Gastrocnemius medialis (tissue), 4 donors: ENCODE results near the gene ZNF195. TPM values are rescaled to one million over a fixed set of nuclear protein-coding genes. Genes with fewer than 3 reads are reported as not detected.

ENCODE experiments used
- ATAC-seq, 2 donors: fragments of 150-250 bp; one replicate each; pipeline ENCODE4 v1.9.1; 2016
- DNase-seq, 2 donors: peaks; one replicate each; pipeline ENCODE4 v3.0.0-alpha.2; 2019
- H3K27ac ChIP-seq, 4 donors: fragments of 200-600 bp; sonication (generic); 1 replicate in 1 of 4; 2 replicates in 3 of 4; pipeline ENCODE4 v1.5.1; 2016 to 2018; ENCODE audit warnings: mild to moderate bottlenecking in 2 of 4, moderate library complexity in 1 of 4
- H3K27me3 ChIP-seq, 3 donors: fragments of 200-600 bp; sonication (generic) in 2 of 3; 1 replicate in 1 of 3; 2 replicates in 2 of 3; pipeline versions ENCODE4 v1.5.1 to v1.6.0; 2016 to 2019; ENCODE audit warnings: mild to moderate bottlenecking in 1 of 3, moderate library complexity in 1 of 3
- H3K36me3 ChIP-seq, 2 donors: fragments of 200-600 bp; sonication (generic) in 1 of 2; one replicate each; pipeline ENCODE4 v1.5.1; 2017 to 2018
- H3K4me1 ChIP-seq, 2 donors: fragments of 200-600 bp; sonication (generic) in 1 of 2; one replicate each; pipeline ENCODE4 v1.5.1; 2016 to 2017; ENCODE audit warnings: mild to moderate bottlenecking in 2 of 2
- H3K4me3 ChIP-seq, 4 donors: fragments of 200-600 bp; sonication (generic) in 3 of 4; 1 replicate in 1 of 4; 2 replicates in 3 of 4; pipeline ENCODE4 v1.5.1; 2016 to 2019; ENCODE audit warnings: mild to moderate bottlenecking in 2 of 4
- H3K9me3 ChIP-seq, 3 donors: fragments of 200-600 bp; sonication (generic) in 2 of 3; 1 replicate in 1 of 3; 2 replicates in 2 of 3; pipeline ENCODE4 v1.5.1; 2016 to 2019
- POLR2A ChIP-seq, 2 donors: fragments of 450-650 bp; IDR thresholded peaks; one replicate each; pipeline ENCODE4 v1.6.1; 2017; ENCODE audit warnings: antibody characterized with exemption in 2 of 2, mild to moderate bottlenecking in 2 of 2, moderate library complexity in 2 of 2
- in situ Hi-C, 4 donors: fragments of 200-750 bp; cut with MboI; loops; one replicate each; pipeline versions ENCODE4 v1.15.0 to v1.8.0; 2017; ENCODE audit warnings: low sequenced_read_pairs in 4 of 4
- intact Hi-C: fragments of 100-400 bp; cut with DNase I; formaldehyde crosslinking; loops from one replicate; pipeline ENCODE4 v1.15.1; 2023; ENCODE audit warnings: low total_unique reads
- total RNA-seq, 4 donors: library from RNA; depleted of rRNA; stranded (reverse); fragments of >200 nt; gene quantifications; one replicate each; pipeline versions ENCODE4 v1.1.0 to v1.2.3, GENCODE V29; 2016
- TF ChIP-seq, protein P1 (sequence below), 5 experiments: fragments of 450-650 bp in 3 of 5; fragments of 200-600 bp in 2 of 5; sonication (generic) in 2 of 5; IDR thresholded peaks in 4 of 5; conservative IDR thresholded peaks in 1 of 5; 1 replicate in 4 of 5; 2 replicates in 1 of 5; pipeline ENCODE4 v1.5.1; 2016 to 2019; ENCODE audit warnings: antibody characterized with exemption in 5 of 5, mild to moderate bottlenecking in 3 of 5, moderate library complexity in 3 of 5

Gene ZNF195
- total RNA-seq, 4 donors from 2014 or later: 4.8 to 23.4 (median 8.3) TPM

DNA sequence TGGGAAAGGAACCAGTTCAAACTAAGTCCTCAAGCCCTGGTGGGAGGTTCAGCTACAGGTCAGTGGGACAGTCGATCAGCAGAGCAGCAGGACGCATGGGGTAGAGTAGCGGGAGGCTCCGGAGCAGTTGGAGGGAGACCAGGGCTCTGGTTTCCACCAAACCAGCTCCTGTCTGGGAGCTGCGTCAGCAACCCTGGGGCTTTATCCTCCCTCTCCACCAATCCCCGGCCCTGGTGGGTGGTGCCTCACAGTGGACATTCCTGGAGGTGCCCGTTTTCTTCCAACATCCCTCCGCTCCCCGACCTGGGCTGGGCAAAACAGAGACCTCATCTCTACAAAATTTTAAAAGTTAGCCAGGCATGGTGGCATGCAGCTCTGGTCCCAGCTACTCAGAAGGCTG, 32.4 kb downstream of the ZNF195 start:
- peaks cover 0 to 6% (median 0%) of the 10 kb centered on the region in 3 donors for H3K9me3 ChIP-seq
- H3K4me1 ChIP-seq: no peaks in the 10 kb centered on the region
- H3K36me3 ChIP-seq: no peaks in the 10 kb centered on the region
- in situ Hi-C loops: no loop called here
- DNase-seq: no peak
- intact Hi-C loops: no loop called here
- no peak for TF ChIP-seq POLR2A (IDR thresholded peaks at IDR 0.05)
- no peak overlapping the region for H3K27ac ChIP-seq
- no peak for ATAC-seq
- no peak overlapping the region for H3K4me3 ChIP-seq
- peaks cover 0 to 3% (median 0%) of the 10 kb centered on the region in 3 donors for H3K27me3 ChIP-seq

DNA sequence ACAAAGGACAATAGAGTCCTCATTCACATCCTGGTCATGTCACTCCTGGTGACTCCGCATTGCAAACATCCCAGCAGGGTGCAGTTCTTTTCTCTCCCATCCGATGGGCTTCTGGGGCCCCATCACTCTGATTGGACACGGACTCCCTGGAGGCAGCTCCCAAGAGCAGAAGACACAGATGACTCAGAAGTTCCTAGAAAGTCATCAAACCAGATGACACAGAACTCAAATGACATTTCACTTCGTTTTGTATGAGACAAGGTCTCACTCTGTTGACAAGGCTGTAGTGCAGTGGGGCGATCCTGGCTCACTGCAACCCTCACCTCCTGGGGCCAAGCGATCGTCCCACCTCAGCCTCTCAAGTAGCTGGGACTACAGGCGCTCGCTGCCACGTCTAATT, 33.2 kb downstream of the ZNF195 start:
- no peaks in the 10 kb centered on the region for H3K36me3 ChIP-seq
- in situ Hi-C loops: no loop called here
- intact Hi-C loops: no loop called here
- DNase-seq (no peak), ATAC-seq (no peak)
- H3K4me3 ChIP-seq: no peak overlapping the region
- H3K9me3 ChIP-seq: peaks cover 0 to 6% (median 0%) of the 10 kb centered on the region in 3 donors
- H3K27ac ChIP-seq: no peak overlapping the region
- no peaks in the 10 kb centered on the region for H3K4me1 ChIP-seq
- no peak for TF ChIP-seq POLR2A (IDR thresholded peaks at IDR 0.05)
- TF ChIP-seq, protein P1, sequence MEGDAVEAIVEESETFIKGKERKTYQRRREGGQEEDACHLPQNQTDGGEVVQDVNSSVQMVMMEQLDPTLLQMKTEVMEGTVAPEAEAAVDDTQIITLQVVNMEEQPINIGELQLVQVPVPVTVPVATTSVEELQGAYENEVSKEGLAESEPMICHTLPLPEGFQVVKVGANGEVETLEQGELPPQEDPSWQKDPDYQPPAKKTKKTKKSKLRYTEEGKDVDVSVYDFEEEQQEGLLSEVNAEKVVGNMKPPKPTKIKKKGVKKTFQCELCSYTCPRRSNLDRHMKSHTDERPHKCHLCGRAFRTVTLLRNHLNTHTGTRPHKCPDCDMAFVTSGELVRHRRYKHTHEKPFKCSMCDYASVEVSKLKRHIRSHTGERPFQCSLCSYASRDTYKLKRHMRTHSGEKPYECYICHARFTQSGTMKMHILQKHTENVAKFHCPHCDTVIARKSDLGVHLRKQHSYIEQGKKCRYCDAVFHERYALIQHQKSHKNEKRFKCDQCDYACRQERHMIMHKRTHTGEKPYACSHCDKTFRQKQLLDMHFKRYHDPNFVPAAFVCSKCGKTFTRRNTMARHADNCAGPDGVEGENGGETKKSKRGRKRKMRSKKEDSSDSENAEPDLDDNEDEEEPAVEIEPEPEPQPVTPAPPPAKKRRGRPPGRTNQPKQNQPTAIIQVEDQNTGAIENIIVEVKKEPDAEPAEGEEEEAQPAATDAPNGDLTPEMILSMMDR (IDR thresholded peaks at IDR 0.05 in 4 of 5, conservative IDR thresholded peaks at IDR 0.05 in 1 of 5): no peak
- H3K27me3 ChIP-seq: peaks cover 0 to 4% (median 3%) of the 10 kb centered on the region in 3 donors

DNA sequence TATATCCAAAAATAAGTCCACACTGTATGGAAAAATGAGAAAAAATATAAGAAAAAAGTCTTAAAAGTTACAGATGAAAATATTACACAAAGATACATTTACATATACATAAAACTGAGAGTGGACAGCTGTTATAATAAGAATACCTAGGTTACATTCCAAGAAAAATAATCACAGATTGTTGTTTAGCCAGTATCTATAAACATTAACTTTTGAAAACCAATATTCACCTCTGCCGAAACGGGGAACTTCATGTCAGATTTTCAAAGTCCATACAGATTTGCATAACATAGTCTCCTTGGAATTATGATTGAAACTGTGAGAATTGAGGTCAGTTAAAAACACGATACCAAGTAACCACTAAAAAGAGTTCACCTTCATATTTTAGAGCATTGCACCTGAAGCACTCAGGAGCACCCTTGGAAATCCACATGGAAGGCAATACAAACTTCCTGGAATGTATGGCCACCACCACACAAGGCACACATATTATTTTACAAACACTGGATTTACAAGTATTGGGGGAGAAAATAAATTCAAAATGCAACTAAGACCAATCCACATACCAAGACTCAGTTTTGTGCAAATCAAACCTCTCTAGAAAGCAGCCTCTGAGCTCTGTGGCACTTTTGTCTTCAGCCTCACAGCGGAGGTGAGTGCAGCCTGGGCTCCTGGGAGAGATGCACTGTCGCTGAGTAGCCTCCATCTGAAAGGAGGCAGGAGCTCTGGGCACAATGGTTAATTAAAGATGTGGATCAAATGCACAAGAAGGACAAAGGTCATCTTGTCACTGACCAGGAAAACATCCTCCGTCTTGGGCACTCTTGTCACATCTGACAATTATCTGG, 34.4 kb downstream of the ZNF195 start:
- H3K9me3 ChIP-seq: peaks cover 0 to 6% (median 0%) of the 10 kb centered on the region in 3 donors
- peaks cover 0 to 5% (median 3%) of the 10 kb centered on the region in 3 donors for H3K27me3 ChIP-seq
- intact Hi-C loops (no loop called here), in situ Hi-C loops (no loop called here)
- no peak overlapping the region for H3K27ac ChIP-seq
- H3K36me3 ChIP-seq: no peaks in the 10 kb centered on the region
- DNase-seq (no peak), ATAC-seq (no peak)
- H3K4me3 ChIP-seq: no peak overlapping the region
- H3K4me1 ChIP-seq: no peaks in the 10 kb centered on the region
- TF ChIP-seq, protein P1 (IDR thresholded peaks at IDR 0.05 in 4 of 5, conservative IDR thresholded peaks at IDR 0.05 in 1 of 5): no peak
- no peak for TF ChIP-seq POLR2A (IDR thresholded peaks at IDR 0.05)

DNA sequence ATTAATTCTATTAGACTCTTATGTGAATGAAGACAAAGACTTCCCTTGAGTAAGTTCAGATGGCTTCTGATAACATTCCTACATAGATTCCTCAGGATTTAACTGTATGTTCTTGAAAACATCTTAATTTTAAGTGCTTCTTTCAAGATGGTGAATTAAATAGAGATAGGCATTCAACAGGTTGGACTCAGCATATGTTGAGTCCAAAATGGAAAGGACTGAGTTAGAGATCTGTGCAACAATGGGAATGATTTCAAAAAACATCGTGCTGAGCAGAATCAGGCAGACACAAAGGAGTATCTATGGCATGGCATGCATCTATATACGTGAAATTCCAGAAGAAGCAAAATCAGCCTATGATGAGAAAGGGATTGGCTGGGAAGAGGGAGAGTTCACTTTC, 36.2 kb downstream of the ZNF195 start:
- intact Hi-C loops: no loop called here

DNA sequence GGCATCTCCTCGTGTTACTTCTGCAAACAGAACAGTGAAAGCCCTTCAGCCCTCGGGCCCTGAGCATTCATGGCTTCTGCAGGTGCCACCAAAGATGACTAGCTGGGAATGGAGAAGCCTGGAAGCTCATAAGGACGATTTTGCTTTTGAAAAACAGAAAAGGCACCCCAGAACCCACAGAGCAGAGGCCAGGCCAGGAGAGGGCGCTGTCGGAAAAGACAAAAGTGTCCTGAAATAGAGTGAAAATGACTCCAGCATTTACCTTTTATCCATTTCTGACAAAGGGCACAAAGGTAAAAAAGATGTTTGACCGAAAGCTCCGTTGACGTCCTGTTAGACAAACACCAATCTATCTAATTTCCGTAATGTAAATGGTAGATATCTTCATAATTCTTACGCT, 37.6 kb downstream of the ZNF195 start:
- TF ChIP-seq, protein P1 (IDR thresholded peaks at IDR 0.05 in 4 of 5, conservative IDR thresholded peaks at IDR 0.05 in 1 of 5): peak in 3 of 5 experiments; percentile 19 to 51 (median 44)
- TF ChIP-seq POLR2A (IDR thresholded peaks at IDR 0.05): no peak
- peaks cover 0 to 8% (median 3%) of the 10 kb centered on the region in 3 donors for H3K27me3 ChIP-seq
- no peaks in the 10 kb centered on the region for H3K4me1 ChIP-seq
- no peaks in the 10 kb centered on the region for H3K36me3 ChIP-seq
- ATAC-seq (no peak), DNase-seq (no peak)
- H3K27ac ChIP-seq: no peak overlapping the region
- in situ Hi-C loops: no loop called here
- no peaks in the 10 kb centered on the region for H3K9me3 ChIP-seq
- H3K4me3 ChIP-seq: no peak overlapping the region
- intact Hi-C loops: no loop called here

More for the DNA sequence above, 36.2 kb downstream of the ZNF195 start:
- no peak for TF ChIP-seq POLR2A (IDR thresholded peaks at IDR 0.05)
- TF ChIP-seq, protein P1 (IDR thresholded peaks at IDR 0.05 in 4 of 5, conservative IDR thresholded peaks at IDR 0.05 in 1 of 5): no peak
- in situ Hi-C loops: no loop called here
- Histone ChIP-seq H3K9me3 (peaks cover 0 to 6% (median 0%) of the 10 kb centered on the region in 3 donors), H3K27ac (no peak overlapping the region), H3K4me3 (no peak overlapping the region), H3K36me3 (no peaks in the 10 kb centered on the region), H3K27me3 (peaks cover 0 to 8% (median 3%) of the 10 kb centered on the region in 3 donors), H3K4me1 (no peaks in the 10 kb centered on the region)
- ATAC-seq (no peak), DNase-seq (no peak)
